Hypothalamus (tissue), 51 donors: ENCODE data around the gene CTNNBL1.
"Not testable (repeated sequence)": the region's sequence is repeated elsewhere in the genome, so short reads cannot be mapped to it uniquely, and the experiment has no call there.

Experiments
- DNase-seq, 51 donors: peaks; one replicate each; lab custom pipeline; 2025; lab: John Stamatoyannopoulos, UW

Gene CTNNBL1

DNA sequence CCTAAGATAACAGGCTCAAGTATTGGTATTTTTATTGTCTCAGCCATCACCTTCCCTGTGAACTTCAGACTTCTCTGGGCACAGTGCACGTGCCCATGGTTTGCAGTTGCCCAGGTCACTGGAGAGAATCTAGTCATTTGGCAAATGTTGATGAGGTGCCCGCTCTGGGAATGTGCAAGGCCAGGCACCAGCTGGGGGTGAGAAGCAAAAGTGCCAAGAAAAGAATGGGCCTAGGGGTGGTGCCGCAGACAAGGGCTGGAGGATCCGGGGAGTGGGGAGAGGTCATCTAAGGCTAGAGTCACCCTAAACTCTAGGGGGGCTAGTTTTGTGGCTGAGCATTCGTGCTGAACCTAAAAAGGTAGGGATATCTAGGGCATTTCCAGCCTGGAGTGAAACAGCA is 152.0 kb downstream of the CTNNBL1 start:
- DNase-seq = no peak

DNA sequence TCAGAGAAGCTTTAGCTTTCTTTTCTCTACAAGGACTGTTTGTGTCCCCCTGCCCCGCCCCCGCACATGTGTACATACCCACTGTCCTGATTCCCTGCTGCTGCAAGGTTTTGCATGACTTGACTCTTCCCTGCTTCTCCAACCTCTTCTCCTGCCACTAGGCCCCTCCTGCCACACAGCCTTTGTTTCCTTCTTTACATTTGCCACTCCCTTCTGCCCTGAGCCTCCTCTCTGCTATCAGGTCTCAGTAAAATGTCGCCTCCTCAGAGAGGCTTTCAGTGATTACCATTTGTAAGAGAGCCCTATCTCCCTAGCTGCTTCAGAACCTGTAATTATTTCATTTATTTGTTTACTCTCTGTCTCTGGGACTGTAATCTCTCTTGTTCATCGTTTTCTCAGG is 152.7 kb downstream of the CTNNBL1 start:
- DNase-seq = no peak

DNA sequence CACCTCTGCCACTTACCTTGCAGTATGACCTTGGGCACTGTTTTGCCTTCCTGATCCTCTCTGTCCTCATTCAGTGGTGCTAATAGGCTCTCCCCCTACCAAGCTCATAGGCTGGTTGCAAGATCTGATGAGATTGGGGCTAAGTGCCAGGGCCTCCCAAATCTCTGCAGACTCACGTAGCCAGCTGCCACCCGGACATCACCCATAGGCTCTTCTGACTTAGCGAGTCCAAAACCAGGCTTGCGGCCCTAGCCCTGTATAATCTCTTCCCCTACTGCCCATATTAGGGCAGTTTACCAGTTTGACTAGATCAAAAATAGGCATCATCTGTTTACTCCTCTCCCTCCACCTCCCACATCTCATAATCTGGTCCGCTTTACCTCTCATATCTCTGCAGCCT is 154.9 kb downstream of the CTNNBL1 start:
- DNase-seq = no peak

DNA sequence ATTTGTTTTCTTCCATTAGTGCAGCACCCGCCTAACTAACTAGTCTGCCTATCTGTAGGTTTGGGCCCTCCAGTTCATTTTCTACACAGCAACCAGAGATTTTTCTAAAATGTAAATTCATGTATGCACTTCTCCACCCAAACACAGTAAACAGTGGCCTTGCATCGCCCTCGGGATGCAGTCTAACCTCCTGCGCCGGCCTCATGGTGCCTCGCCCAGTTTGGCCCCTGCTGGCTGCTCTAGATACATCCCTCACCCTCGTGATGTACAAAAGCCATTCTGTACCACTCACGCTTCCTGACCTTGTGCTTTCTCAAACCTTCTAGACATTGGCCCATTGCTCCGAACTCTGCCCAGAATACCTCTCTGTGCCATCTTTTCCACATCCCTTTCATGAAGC is 155.3 kb downstream of the CTNNBL1 start:
- no peak for DNase-seq

DNA sequence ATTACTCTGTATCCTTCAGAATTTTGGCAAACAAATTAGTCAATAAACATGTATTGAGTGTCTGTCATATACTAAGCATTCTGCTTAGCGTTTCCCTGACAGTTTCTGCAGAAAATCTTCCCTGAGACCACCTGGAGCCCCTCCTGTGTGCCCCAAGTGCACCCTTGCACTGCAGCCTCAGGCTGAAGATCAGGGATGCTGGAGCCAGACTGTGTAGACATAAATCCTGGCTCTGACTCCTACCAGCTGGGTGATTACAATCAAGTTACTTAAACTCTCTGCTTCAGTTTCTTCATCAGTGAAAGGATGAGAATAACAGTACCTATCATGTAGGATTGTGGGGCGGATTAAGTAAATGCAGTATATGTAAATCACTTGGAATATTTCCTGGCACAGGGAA is 155.7 kb downstream of the CTNNBL1 start:
- no peak for DNase-seq

DNA sequence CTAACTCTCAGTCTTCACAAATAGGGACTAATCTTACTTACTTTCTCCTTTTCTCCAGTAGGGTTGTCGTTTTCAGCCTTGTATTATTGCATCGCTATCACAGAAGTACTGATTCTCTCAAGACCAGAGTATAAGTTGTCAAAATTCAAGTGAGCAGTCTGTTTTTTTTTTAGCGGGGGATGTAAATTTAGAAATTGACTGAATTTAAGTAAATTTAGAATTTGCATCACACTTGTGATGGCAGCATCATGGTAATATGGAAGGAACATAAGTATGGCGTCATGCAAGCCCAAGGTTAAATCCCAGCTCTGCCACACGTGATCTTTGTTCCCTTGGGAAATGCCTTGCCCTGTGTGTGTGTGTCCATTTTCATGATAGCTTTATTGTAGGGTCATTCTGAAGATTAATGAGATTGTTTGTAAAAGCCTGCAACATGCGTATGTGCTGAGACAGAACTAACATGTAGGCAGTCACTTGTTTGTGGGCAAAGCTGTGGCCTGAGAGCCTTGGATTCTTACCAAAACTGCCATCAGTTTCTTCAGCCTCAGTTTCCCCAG is 156.3 kb downstream of the CTNNBL1 start:
- no peak for DNase-seq

DNA sequence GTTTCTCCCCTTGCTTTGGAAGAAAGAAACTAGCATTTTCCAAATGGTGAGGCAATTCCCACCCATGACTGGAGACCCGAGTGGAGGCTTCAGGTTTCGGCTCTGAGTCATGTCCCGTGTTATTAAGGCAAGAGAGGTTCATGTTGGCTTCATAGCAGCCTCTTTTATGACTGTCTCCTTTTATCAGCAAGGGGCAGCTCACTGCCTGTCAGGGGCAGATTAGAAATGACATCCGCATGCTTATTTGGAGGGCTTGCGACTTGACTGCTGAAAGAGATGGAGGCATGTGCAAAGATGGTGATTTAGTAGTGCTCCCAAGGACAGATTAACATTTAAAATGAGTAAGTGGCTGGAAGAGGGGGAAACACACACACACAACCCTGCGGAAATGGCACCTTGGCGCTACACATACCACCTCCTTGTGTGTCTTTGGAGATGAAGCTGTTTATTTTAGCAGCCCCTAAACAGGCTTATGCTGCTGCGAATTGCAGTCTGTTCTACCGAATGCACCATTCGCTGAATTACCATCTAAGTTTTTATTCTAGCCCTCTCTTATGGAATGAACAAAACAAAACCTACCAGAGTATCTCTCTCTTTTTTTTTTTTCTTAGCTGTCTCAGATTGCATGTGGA is 157.0 kb downstream of the CTNNBL1 start:
- DNase-seq = no peak

DNA sequence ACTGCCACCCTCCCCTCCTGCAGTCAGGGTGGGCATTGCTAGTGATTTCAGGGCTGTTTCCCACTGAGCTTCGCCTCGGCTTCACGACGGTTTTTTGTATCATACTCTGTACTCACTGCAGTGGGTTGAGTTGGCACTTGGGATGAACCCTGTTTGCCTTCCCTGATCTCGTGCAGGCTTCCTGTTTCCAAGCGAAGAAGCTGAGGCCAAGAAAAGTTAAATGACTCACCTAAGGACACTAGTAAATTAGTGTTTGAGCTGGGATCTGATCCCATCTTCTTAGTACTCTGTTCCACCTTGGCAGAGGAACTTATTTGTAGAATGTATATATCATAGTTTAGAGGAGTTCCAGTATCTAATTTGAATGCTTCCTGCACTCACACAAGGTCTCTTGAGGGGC is 158.8 kb downstream of the CTNNBL1 start:
- no peak for DNase-seq

DNA sequence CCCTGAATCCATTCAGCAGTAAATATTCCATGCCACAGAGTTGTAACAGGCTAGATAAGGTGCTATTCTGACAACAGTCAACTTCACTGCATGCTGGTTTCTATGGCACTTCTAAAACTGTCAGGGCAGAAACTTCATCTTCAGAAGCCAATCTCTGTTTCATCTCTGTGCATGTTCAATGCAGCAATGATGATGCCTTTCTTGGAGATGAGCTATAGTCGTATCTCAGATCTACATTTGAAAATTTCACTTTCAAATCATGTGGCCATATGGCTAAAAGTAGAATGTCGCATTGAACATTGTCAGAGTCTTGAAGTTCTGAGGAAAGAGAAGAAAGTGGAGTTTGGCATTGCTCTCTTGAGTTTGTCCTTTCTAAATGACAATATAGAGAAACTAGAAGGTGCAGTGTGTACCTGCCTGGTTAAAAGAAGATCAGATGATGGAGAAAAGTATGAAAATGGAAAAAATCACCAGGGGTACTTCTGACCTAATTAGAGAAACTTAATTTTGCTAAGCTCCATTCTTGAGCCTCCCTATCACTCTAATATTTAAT is 160.1 kb downstream of the CTNNBL1 start:
- no peak for DNase-seq

DNA sequence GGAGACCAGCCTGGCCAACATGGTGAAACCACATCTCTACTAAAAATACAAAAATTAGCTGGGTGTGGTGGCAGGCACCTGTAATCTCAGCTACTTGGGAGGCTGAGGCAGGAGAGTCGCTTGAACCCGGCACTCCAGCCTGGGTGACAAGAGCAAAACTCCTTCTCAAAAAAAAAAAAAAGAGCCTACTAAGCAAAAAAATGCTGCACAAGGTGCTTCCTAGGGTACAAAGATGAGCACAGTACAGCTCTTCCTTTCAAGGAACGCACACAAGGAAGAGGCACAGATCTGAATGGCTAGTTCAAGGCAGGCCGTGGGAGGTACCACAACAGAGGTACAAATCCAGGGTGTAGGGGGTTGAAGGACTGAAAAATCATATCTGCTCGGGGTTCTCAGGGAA is 162.2 kb downstream of the CTNNBL1 start:
- DNase-seq = not testable (repeated sequence)

DNA sequence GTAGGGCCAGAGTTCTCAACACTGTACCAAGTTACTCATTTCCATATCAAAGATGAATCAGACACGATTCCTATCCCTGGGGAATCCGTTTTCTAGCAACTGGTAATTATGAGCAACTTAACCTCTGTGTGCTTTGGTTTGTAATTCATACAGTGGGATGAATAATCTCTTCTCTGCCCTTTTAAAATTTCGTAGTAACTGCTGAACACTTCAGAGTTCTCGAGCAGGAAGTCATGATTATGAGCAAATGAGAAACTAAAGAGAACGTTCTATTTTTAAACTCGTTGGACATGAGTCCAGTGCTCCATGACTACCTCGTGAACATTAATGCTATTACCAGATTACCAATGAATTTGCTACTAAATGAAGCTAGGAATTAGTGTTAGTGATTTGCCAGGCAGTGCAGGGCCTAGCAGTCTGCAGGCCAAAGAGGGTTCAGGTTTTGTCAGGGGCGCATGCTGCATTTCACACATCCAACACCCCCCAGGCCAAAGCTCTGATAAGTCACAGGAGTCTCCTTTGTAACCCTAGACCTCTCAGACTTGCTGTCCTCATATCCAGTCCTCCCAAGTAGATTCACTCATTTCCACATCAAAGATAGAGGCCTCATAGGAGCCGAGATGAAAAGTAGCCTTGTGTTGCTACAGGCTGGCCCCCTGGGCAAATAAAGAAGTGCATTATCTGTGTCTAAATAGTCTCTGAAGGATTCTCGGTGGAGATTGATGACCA is 163.3 kb downstream of the CTNNBL1 start:
- no peak for DNase-seq

DNA sequence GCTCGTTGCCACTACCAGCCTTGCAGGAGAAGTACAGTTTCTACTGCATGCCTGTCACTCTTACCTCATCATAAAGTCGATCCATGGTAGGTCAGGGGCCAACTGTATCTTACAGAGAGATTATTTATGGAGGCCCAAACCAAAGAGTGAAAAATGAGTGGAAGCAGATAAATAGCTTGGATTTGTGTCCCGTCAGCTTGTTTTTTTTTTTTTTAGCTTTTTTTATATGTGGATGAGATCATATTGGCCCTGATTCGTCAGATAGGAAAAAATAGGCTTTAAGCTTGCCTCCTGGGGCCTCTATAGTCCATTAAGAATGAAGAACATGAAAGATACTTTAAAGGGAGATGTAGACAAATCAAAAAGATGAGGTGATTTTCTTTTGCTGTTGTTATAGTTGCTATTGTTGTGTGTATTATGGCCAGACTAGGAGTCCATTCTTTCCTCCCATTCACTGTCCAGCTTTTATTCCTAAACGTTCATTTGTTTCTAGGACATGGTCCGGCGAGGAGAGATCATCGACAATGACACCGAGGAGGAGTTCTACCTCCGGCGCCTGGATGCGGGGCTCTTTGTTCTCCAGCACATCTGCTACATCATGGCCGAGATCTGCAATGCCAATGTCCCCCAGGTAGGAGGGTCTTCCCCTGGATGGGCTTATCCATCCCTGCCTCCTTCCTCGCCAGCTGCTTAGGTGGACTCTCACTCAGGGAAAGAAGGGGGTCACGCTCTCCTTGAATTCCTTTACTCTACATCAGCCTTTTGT is 165.8 kb downstream of the CTNNBL1 start:
- no peak for DNase-seq

DNA sequence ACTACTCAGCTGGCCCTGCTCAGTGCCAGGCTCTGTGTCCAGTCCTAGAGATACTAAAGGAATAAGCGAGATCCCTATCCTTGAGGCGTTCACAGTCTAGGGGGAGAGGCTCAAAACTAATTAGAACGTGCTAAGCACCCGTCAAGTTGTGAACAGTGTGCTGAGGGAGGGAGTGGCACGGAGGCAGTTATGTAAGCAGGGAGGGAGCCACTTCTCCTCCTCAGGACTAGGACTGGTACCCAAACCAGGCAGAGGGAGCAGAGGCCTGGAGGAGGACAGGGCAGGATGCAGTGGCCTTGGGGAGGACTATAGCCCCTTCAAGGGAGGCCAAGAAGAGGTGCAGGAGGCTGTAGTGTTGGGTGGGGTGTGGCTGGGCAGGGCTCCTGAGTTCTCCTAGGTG is 169.5 kb downstream of the CTNNBL1 start:
- no peak for DNase-seq

DNA sequence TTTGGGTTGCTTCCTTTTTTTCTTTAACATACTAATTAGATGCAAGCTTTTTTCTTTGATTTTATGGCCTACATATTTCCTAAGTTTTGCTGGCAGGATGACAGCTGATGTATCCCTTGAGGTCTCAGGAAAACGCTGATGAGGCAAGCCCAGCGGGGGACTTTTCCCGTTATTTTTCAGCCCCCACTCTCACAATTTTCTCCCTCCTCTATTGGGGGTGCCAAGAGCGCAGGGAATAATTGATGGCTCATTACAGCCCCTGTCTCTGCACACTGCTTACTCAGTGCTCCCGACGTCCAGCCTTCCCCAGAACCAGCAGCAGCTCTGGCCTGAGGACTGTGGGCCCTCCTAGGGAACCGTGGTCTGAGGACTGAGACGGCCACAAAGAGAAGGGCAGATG is 170.5 kb downstream of the CTNNBL1 start:
- no peak for DNase-seq

DNA sequence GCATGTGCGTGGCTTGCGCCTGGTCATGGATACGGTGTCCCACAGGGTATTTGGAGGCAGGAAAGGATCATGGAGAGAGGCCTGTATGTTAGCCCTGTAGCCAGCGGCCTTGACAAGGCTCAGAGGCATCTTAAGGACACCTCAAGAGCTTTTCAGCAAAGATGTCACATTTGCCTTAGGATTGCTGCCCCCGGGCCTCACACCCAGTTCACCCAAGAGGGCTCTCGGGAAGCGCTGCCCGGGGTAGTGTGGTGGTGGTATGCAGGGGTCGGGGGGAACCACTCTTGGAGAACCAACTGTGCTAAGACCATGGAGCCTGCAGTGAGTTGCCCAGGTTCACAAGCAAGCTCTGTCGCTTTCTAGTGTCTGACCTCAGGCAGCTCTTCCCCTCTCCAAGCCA is 172.2 kb downstream of the CTNNBL1 start:
- no peak for DNase-seq

DNA sequence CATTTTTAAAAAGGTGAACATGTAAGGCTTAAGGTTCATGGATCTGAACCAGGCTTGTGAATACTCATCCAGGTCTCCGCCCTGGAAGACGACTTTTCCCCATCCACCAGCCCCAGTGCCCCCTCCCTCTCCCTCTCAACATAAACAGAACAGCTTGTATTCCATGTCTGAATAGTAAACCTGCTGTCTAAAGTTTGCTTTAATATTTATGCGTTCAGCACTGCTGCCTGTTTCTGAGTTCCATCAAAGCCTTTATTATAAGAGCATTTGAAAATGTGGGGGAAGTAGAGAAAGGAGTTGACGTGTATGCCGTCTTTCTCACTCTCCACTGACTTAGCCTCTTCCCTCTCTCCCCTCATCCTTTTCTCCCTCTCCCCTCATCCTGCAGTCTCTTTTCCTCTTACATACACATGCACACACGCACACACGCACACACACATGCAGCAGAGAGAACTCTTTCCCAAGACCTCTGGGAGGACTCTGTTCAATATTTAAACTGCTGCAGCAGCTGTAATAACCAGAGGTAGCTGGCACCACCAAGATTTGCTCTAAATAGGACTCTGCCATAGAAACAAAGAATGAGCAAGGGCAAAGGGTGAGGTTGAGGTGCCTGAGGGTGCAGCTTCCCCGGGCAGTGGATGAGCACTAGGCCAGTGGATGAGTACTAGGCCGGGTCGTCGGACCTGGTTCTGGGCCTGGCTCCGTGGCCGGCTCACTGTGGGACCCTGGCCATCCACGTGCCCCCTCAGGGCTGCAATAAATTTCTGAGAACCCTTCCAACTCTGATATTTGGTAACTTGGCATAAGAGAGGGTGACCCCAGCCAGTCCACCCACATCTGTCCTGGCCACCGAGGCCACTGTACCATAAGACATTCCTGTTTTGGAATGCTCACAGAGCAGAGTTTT is 173.7 kb downstream of the CTNNBL1 start:
- DNase-seq = no peak

DNA sequence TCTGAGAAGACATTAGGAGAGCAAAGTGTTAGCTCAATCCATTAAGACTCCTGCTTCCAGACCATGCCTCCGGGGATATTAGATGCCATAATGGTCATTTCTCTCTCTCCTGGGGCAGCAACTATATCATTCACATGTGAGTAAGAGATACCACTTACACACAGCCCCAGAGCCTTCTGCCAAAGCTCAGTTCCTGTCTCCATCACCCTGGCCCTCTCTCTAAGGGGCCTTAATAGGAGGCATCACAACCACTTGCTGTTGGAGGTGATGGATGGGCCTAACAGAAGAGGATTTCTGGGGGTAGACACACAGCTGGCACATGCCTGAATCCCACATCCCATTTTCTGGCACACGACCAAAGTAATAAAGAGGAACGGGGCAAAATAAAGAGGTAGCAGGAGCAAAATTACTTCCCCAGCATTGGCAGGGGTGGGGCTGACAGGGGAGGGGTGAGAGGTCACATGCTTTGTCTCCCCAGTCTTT is 175.1 kb downstream of the CTNNBL1 start:
- no peak for DNase-seq

DNA sequence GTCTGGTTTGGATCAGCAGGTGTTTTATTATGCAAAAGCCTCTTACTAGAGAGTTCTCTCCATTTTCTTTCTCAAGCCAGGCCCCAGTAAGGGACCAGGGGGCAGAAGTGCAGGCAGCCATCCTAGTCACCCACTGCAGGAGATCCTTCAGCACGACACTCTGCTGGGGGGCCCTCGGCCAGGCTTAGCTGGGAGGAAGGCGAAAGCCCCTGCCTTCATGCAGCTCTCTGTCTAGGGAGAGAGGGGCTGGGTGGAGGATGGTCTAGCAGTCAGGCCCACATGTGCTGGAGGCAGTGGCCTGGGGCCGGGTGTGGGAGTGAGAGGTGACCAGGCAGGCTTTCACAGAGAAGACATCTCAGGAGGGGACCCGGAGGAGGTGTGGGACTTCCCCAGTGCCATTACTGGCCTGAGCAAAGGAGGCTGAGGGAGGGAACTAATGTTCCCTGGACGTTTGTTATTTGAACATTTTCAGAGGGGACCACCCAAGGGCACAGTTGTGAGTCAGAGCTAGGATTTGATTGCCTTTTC is 175.6 kb downstream of the CTNNBL1 start:
- no peak for DNase-seq

DNA sequence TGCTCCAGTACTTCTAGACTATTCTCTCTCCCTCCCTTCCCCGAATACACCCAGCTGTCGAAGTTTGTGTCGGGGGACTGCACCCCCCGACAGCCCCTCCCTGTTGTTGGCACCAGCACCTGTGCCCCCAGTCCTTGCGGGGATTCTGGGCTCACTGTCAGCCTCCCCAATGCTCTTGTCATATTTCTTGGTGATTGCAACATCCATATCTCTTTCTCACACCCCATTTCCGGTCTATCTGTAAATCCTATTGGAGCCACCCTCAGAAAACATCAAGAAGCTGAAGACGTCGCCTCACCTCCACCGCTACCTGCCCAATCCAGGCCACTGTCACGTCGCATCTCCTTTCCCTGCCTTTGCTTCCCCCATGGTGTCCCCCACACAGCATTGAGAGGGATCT is 176.5 kb downstream of the CTNNBL1 start:
- DNase-seq = no peak

DNA sequence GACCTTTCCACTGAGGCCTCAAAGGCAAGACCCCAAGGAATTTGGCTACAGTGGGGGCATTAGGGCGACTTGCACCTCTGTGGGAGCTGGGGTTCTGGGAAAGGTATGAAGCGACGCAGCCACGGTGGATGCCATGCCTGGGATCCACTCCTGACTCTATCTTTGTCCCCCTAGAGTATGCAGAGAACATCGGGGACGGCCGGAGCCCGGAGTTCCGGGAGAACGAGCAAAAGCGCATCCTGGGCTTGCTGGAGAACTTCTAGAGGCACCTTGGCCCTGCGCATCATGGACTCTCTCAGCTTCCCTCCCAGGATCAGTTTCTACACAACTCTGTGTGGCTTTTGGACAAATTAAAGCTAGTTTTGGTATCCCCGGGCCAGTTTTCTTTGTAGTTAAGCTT is 177.9 kb downstream of the CTNNBL1 start:
- DNase-seq = no peak
